Activated CD8-positive, alpha-beta memory T cell treated with anti-CD3 and anti-CD28 coated beads, Interleukin-2, amount 50 U/mL, for 4 hours (primary cell): ENCODE measurements around the gene DENND4B.
"Not testable (repeated sequence)": the region's sequence is repeated elsewhere in the genome, so short reads cannot be mapped to it uniquely, and the experiment has no call there.

Source experiments
- DNase-seq: peaks from one replicate; pipeline ENCODE4 v3.0.0-alpha.2; 2020

Gene DENND4B, protein sequence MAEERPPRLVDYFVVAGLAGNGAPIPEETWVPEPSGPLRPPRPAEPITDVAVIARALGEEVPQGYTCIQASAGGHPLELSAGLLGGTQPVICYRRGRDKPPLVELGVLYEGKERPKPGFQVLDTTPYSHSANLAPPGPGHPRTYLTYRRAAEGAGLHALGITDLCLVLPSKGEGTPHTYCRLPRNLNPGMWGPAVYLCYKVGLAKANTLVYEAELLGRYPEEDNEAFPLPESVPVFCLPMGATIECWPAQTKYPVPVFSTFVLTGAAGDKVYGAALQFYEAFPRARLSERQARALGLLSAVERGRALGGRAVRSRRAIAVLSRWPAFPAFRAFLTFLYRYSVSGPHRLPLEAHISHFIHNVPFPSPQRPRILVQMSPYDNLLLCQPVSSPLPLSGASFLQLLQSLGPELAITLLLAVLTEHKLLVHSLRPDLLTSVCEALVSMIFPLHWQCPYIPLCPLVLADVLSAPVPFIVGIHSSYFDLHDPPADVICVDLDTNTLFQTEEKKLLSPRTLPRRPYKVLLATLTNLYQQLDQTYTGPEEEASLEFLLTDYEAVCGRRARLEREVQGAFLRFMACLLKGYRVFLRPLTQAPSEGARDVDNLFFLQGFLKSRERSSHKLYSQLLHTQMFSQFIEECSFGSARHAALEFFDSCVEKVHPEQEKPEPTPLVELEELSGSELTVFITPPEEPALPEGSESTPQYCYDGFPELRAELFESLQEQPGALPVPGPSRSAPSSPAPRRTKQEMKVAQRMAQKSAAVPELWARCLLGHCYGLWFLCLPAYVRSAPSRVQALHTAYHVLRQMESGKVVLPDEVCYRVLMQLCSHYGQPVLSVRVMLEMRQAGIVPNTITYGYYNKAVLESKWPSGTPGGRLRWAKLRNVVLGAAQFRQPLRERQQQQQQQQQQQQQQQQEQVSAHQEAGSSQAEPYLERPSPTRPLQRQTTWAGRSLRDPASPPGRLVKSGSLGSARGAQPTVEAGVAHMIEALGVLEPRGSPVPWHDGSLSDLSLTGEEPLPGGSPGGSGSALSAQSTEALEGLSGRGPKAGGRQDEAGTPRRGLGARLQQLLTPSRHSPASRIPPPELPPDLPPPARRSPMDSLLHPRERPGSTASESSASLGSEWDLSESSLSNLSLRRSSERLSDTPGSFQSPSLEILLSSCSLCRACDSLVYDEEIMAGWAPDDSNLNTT (N-terminal part only)

DNA sequence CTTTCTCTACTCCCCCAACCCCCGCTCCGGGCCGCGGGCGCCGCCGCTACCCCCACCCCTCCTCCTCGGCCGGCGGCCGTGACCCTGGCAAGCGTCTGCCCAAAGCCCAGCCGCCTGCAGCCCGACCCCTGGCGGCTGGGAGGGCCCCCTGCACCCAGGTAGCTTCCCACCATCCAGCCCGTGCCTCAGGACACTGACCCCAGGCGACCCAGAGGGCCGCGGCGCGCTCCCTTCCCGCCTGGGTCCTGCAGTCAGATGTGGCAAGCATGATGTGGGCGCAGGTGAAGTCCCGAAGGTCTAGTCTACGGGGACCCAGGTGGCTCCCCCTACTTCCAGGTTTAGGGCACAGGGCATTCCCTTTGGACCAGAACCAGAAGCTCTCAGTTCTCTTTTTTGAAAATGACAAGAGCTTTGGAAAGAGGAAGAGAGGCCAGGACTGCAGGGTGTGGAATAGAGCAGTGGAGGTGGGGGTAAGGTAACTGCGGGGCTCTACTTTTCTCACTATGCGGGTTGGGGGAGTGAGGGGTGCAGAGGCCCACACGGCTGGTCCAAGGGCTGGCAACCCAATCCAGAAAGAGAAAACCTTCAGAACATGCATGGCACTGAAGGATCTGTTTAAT is at the start of gene DENND4B:
TSS of gene DENND4B (minus strand) at position 97 of the 620 bp plus-strand sequence. CDS start 2,344 bp downstream, outside the sequence.
- DNase-seq, result peak; percentile 77

DNA sequence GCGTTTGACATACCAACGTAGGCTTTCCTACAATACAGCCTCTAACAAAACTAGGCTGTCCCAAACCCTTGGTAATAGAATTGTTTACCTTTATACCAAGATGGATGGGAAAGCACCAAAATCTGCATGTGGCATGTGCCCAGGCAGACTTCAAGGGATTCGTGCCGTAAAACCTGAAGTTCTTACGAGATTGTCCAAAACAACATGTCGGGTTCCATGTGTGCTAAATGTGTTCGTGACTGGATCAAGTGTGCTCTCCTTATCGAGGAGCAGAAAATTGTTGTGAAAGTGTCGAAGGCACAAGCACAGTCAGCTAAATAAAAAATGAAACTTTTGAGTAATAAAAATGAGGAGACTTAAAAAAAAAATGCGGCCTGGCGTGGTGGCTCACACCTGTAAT is 49.1 kb upstream of the DENND4B start:
- no peak for DNase-seq

DNA sequence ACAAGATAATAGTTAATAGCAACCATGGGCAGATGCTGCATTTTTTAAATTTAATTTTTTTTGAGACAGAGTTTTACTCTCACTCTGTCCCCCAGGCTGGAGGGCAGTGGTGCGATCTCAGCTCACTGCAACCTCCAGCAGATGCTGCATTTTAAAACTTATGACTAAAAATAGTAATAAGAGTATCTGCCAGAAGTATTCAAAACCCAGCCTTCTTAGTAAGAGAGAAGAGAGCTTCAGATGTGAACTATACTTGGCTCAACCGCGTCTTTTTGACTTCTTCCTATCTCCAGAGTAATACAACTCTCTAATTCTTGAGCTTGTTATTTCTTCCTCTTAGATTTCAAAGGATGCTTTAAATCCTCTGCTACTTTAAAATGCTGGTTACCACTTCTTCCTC is 48.7 kb upstream of the DENND4B start:
- DNase-seq, result no peak

DNA sequence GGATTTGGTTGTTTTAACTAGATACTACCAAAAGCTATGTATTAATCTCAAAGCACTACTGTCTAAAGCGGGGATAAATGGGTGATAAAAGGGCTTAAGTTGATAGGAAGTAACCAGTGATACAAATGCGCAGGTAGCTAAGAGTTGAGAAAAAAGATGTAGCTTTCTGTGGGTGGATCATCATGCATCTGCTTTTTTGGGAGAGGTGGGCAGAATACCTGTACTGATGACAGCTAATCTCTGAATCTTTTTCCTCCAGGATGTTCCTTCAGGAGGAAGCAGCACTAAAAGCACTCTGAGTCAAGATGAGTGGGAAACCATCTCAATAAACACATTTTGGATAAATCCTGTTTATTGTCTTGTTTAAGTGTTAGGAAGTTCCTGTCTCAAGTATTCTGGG is 45.3 kb upstream of the DENND4B start:
- no peak for DNase-seq

DNA sequence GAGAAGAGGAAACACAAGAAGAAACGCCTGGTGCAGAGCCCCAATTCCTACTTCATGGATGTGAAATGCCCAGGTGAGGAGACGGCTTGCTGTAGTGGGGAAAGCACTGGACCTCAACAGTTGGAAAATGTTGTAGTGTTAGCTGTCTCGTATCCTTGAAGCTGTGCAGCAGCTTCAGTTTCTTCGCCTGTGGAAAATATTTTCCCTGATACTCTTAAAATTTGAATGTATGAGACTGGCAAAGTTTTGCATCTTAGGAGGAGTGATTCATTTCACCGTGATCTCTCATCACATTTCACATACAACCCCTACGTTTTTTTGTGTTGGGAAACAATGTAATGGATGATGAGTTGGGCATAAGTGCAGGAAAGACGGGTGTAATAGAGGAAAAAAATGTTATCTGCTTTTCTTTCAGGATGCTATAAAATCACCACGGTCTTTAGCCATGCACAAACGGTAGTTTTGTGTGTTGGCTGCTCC is 44.7 kb upstream of the DENND4B start:
- DNase-seq, result no peak

DNA sequence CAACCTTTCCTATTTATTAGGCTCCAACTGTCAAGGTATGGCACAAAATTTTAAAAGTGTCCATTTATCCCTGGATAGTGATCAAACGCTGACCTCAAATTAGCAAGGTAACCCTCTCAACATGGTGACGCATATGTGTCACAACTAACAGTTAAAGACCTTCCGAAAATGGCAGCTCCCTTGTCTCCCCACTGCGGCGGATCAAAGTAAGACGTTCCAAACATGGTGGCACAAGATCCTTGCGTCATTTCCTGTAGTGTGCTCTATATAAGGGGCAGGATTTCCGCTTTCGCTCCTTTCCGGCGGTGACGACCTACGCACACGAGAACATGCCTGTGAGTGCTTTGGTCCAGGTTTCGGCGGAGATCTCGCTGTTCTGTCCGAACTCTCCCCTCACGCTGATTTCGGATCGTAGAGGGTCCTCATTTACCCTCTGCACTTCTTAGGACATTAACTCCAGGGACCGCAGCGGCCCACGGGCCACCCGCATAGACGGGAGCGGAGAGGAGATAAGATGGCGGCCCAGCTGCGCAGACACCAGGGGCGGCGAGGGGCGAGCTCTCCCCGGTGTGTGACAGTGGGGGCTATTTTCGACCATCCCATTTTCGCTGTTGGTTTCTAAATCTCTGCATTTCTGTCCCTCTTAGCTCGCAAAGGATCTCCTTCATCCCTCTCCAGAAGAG is 44.1 kb upstream of the DENND4B start, which contains the start of gene RPS27:
TSS of gene RPS27 (plus strand) at position 295 of the 683 bp plus-strand sequence. CDS start at position 330, 35 bp downstream.
- peak; percentile 78 for DNase-seq

DNA sequence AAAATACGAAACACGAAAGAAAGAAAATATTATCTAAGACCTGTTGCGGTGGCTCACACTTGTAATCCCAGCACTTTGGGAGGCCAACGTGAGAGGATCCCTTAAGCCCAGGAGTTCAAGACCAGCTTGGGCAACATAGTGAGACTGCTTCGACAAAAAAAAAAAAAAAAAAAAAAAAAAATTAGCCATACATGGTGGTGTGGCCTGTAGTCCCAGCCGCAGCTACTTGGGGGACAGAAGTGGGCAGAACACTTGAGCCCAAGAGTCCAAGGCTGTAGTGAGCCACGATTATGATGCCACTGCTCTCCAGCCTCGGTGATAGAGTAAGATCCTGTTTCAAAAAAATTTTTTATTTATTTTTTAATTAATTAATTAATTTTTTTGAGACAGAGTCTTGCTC is 41.1 kb upstream of the DENND4B start:
- DNase-seq, result no peak

DNA sequence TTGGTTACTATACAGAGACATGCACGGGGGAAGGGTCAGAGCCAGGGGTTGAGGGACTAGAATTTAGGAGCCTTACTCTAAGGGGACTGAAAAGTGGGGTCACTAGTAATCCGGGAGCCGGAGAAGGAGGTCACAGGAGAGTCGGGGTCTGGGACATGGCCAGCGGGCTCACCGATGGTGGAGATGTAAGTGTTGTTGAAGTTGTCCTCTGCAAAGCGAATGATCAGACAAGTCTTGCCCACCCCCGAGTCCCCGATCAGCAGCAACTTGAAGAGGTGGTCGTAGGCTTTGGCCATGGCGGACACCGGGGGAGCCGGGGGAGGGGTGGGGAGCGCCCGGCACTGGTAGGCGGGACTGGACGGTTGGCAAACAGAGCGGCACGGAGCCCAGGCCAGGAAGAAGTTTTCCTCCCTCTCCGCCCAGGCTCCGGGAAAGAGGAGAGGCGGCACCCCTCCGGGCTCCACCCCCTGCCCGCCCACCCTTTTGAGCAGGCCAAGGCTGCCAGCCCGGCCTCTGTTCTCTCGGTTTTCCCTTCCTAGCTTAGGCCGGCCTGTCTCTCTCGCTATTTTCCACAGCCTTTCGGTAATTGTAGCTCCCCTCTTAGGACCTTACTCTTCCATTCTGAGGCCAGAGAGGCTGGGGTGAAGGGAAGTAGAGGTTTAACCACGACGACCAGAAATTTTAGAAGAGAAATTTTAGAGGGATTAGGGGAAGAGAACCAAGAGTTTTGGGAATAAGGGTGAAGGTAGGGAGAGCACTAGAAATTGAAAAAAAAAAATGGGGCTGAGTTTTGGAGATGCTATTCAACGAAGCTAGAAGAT is 39.6 kb upstream of the DENND4B start, which contains the start of gene RAB13:
TSS of gene RAB13 (minus strand) at position 399 of the 821 bp plus-strand sequence. CDS start at position 296, 103 bp downstream.
- DNase-seq, result no peak

DNA sequence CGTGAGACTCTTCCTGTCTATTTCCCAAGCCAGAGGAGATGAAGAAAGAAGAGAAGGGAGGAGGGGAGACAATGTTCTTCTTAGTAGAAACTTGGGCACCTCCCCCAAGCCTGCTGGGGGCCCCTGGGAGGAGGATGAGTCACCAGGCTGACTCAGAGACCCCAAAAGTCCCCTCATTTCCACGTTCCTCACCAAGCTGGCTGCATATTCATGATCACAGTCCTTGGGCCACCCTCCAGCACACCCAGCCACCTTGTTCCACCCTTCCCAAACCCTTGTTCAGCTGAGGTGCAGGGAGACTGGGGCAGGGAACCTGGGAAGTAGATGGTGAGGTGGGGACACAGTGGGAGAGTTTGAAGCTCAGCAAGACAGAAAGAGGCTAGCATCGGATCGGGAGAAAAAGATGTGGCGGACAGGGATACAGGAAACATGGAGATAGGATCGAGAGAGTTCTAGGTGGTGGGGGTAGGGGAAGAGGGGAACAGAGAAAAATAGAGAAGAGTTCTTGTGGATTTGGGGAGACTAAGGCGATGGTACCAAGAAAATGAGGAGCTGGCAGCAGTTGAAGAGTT is 38.9 kb upstream of the DENND4B start:
- DNase-seq, result peak; percentile 70

DNA sequence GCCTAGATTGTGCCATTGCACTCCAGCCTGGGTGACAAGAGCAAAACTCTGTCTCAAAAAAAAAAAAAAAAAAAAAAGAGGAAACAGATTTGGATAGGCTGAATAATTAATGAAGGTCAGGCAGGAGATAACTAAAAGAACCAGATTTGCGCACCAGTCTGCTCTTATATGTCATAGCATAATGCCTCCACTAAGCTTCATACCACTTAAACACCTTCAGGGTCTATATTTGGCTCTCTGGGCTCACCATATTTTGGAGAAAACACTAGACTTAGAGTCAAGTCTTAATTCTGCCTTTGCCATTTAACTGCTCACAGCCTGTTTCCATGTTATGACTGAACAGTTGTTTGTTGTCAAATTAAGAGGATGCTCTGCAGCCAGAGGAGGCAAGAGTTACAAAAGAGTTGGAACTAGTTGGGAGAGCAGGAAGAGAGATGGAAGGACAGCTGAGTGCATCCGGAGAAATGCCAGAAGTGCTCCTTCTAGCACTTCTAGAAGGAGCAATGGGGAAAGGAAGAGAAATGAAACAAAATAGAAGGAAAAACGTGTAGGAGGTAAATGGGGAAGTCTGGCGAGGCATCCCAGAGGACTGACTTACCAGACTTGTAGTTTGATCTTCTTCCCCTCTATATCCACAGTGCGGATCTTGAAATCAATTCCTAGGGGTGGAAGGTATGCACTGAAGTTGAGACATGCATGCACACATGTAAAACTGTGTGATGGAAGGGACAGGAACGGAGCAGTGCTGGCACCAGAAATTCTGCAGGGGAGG is 37.8 kb upstream of the DENND4B start:
- DNase-seq, result no peak

DNA sequence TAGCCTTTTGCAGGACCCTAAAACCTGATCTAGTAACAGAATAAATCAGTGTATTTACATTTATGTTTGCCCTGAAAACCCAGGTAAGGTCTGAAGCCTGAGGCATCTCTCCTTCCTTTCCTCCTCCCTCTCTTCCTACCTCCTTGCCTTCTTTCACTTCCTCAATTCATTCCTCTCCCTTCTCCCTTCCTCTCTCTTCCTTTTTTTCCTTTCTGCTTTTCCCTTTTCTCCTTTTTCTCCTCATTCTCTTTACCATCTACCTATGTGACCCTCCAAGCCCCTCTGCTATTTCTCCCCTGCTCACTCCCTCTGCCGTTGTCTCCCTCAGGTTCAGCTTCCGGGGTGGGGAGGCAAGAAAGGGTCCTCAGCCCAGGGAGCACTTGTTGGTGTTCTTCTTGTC is 35.2 kb upstream of the DENND4B start:
- not testable (repeated sequence) for DNase-seq

DNA sequence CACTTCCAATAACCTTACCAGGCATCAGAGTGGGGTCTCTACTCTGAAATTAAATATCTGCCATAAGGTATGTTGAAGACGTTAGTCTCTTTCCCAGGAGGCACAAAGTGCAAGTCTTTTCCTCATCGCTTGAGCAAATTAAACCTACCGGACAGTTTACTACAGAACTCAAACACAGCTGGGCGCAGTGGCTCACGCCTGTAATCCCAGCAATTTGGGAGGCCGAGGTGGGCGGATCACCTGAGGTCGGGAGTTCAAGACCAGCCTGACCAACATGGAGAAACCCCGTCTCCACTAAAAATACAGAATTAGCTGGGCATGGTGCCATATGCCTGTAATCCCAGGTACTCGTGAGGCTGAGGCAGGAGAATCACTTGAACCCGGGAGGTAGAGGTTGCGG is 32.6 kb upstream of the DENND4B start:
- DNase-seq, result not testable (repeated sequence)

DNA sequence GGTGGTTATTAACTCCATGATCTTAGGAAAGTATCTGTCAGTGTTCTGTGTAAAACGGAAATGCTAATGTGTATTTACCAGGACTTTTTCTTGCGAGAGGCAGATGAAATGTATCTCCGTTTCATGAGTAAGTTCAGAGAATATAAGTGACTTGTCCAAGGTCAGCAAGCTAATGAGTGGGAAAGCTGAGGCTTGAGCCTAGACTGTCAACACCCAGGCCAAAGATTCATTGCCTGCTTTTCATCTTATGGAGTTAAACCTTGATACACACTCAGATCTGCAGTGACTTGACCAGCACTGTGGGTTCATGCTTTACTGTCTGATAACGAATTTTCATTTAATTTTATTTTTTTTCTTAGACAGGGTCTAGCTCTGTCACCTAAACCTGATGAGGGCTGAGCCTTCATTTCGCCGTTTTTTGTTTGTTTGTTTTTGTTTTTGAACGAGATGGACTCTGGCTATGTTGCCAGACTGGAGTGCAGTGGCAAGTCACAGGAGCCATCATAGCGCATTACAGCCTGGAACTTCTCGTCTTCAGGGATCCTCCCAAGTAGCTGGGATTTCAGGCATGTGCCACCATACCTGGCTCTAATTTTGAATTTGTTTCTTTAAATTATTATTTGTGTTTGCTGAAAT is 31.9 kb upstream of the DENND4B start:
- DNase-seq, result no peak

DNA sequence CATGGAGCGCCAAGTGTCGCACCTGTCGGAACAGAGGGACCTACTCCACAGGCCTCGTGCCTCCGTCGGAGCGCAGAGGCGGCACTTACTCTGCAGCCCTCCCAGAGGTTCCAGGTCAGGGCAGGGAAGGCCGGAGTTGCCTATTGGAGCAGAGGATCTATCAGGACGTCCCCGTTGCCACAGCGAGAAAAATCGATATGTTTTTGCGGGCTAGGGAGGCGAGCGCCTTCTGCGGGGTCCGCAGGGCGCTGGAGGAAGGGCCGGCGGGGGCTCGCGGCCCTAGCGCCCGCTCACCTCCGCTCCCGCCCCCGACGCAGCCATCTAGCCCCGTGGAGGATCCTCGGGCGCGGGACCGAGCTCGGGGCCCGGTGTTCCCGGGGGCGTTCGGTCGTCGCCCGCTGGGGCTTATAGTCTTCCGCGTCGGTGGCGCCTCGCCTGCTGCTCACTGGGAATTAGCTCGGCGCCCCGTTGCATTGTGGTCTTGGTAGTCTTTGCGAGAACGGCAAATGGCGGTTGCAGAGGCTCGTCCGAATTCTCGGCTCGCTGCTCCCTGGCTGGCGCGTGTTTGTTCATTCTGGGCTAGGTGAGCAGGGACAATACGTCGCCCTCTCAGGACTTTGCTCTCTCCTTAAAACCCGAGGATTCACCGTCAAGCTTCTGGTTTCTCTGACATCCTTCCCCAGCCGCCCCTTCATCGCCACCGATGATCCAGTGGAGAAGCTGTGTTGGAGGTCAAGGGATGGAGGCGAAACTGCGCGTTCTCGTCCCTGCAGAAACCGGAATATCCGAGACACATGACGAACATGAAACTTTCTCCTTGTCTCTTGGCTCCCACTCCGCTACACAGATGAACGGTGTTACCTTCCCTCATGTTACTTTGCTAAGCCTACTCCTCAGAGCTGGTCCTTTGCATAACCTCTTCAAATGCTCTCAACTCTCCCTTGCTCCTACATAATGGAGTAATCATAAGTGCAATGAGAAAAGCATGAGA is 31.0 kb upstream of the DENND4B start, which contains the start of gene JTB:
TSS of gene JTB (minus strand) at position 425 of the 991 bp plus-strand sequence. CDS start at position 3, 422 bp downstream.
- peak; percentile 87 for DNase-seq

DNA sequence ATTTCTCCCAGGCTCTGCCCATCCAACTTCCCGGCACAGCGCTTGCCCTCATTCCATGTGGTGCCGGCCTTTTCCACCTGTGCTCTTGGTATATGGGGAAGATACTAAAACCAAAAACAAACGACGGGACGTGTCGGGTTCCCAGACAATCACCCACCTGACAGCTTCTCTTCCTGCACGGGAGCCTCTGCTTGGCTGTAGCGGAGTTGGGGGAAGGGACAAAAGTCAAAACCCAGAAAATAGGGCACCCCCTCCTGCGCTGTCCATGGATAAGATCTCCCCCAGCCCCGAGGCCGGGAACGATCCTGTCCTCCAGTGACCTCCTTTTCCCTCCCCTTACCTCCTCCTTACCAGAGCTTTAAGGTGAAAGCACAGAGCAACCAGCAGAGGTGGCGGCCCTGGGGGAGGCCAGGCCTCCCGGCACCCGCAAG is 30.3 kb upstream of the DENND4B start:
- no peak for DNase-seq

DNA sequence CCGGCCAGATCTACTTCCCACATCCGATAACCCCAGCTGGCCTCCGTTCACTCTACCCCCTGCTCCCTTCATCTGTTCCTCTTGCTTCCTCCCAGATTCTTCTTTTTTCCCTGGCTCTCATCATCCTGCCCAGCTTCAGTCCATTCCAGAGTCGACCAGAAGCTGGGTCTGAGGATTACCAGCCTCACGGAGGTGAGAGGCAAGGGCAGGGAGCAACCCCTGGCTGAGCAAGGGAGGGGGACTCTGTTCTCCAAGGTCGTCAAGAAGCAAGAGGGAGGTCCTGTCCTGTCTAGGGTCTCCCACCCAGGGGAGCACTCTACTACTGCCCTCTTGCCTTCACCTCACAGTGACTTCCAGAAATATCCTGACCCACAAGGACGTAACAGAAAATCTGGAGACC is 27.0 kb upstream of the DENND4B start:
- DNase-seq, result no peak

DNA sequence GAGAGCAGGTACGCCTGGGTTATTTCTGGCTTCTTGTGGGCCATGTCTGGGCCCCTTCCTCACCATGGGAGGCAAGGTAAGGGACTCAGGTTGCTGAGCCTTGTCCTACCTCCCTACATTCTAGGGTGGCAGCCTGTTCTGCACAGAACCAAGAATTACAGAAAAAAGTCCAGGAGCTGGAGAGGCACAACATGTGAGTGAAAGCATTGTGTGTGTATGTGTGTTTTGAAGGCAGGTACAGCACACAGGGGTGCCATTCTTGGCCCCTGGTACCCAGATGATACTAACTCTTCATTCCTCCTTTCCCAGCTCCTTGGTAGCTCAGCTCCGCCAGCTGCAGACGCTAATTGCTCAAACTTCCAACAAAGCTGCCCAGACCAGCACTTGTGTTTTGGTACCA is 26.6 kb upstream of the DENND4B start:
- DNase-seq, result no peak

DNA sequence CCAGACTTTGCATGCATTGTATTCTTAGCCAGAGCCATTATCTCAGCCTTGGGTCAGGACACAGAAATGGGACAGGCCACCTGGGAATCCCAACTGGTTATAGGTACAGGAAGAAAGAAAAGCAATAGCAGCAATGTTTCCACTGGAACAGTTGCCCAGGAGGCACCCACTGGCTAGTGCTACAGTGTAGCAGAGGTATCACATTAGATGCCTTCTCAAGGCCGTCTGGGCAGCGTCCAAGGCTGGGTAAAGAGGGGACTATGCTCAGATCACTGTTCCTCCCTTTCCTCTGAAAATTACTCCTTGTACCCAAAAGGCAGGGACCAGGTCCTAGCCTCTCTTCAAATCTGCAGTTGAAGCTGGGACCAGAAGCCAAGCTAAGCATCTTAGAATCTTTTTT is 23.8 kb upstream of the DENND4B start:
- DNase-seq, result no peak
